Erythroblast (primary cell): Measurements from ENCODE around the gene PRSS38.
"Not testable (repeated sequence)": the region's sequence is repeated elsewhere in the genome, so short reads cannot be mapped to it uniquely, and the experiment has no call there.

ENCODE experiments used
- DNase-seq, 2 experiments: peaks; one replicate each; lab custom pipeline; 2025; lab: John Stamatoyannopoulos, UW
- GATA1 ChIP-seq: IDR thresholded peaks from 2 replicates; pipeline ENCODE4 v1.6.1; 2011; ENCODE audit warnings: low read depth, mild to moderate bottlenecking, control low read depth, low read length, moderate library complexity
- POLR2A ChIP-seq: IDR thresholded peaks from 2 replicates; pipeline ENCODE4 v1.6.1; 2011; ENCODE audit warnings: mild to moderate bottlenecking, low read length

The PRSS38 gene

DNA sequence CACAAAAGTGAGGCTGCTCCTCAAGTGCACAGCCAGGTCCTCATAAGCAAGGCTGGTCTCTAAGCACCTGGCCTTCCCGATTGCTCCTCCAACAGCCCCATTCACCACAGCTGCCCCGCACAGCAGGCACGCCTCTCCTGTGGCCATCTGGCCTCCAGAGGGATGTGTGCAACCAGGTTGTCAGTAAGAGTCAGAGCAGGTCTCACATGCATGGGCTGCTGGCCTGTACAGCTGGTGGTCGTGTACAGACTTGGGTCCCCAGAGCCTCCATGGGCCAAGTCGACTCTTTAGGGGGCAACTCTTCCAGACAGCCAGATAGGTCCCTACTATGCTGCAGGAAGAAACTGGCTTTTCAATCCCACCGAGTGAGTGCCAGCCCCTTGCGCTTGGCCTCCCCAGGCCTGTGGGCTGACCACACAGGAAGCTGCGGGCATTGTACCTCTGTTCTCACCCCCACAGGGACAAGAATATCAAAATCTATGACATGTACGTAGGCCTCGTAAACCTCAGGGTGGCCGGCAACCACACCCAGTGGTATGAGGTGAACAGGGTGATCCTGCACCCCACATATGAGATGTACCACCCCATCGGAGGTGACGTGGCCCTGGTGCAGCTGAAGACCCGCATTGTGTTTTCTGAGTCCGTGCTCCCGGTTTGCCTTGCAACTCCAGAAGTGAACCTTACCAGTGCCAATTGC is 1.4 kb downstream of the PRSS38 start:
- no peak for DNase-seq
- TF ChIP-seq GATA1: no peak
- no peak for TF ChIP-seq POLR2A

DNA sequence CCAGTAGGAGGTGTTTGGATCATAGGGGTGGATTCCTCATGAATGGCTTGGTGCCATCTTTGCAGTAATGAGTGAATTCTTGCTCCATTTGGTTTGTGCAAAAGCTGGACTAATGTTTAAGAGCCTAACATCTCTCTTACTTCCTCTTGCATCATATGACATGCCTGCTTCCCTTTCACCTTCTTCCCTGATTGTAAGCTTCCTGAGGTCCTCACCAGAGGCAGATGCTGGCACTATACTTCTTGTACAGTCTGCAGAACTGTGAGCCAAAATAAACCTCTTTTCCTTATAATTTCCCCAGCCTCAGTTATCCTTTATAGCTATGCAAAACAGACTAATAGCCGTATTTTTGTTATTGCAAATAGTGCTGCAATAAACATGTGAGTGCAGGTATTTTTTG is 8.1 kb downstream of the PRSS38 start:
- DNase-seq: no peak
- TF ChIP-seq GATA1: no peak

DNA sequence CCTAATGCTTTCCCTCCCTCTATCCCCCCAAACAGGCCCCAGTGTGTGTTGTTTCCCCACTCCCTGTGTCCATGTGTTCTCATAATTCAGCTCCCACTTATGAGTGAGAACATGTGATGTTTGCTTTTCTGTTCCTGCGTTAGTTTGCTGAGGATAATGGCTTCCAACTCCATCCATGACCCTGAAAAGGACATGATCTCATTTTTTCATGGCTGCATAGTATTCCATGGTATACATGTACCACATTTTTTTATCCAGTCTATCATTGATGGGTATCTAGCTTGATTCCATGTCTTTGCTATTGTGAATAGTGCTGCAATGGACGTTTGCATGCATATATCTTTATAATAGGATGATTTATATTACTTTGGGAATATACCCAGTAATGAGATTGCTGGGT is 8.7 kb downstream of the PRSS38 start:
- no peak for DNase-seq
- no peak for TF ChIP-seq GATA1
- no peak for TF ChIP-seq POLR2A

DNA sequence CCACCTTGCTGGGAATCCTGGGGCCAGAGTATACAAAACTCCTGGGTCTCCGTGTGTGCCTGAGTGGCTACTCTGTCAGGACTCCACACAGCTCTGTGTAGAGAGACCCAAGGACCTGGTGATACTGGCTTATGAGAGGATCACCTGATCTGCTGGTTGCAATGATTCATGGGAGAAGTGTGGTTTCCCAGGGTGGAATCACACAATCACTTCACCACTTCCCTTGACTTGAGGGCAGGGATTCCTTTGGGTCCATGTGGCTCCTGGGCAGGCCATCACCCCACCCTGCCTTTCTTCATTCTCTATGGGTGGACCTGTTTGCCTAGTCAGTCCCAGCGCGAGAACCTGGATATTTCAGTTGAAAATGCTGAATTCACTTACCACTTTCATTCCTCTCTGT is 13.3 kb downstream of the PRSS38 start:
- TF ChIP-seq GATA1 (no peak), POLR2A (no peak)
- no peak for DNase-seq

DNA sequence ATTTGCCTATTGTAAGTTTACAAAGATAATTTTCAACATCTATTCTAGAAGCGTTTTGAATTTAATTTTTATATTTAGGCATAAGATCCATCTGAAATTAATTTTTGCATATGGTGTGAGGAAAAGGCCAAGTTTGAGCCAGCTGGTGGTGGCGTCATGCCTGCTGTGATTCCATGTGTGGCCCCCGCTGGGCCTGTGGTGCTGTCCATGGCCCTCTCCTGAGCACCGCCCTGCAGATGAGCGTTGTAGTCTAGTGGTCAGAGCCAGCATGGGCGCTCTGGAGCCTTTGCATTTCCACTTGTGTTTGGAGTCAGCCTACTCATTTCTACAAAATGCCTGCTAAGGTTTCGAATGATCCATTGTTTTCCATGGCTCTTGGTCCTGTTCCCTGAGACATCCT is 22.7 kb downstream of the PRSS38 start:
- TF ChIP-seq GATA1: no peak
- no peak for TF ChIP-seq POLR2A
- no peak for DNase-seq

DNA sequence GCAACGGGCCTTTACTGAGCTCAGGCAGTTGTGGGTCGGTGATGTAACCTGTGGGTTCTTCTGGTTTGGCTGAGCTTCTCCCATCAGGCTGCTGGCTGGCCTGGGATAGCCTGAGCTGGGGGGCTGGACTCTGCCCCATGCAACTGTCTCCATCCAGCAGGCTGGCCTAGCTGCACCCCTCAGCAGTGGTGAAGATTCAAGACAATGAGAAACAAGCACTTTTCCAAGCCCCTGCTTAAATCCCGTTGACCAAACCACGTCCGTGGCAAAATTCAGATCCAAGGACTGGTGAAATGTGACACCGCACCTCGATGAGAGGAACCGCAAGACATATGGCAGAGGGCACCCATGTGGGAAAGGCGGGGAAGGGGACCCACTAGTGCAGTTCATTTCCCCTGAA is 25.6 kb downstream of the PRSS38 start:
- DNase-seq: no peak
- TF ChIP-seq POLR2A (no peak), GATA1 (no peak)

DNA sequence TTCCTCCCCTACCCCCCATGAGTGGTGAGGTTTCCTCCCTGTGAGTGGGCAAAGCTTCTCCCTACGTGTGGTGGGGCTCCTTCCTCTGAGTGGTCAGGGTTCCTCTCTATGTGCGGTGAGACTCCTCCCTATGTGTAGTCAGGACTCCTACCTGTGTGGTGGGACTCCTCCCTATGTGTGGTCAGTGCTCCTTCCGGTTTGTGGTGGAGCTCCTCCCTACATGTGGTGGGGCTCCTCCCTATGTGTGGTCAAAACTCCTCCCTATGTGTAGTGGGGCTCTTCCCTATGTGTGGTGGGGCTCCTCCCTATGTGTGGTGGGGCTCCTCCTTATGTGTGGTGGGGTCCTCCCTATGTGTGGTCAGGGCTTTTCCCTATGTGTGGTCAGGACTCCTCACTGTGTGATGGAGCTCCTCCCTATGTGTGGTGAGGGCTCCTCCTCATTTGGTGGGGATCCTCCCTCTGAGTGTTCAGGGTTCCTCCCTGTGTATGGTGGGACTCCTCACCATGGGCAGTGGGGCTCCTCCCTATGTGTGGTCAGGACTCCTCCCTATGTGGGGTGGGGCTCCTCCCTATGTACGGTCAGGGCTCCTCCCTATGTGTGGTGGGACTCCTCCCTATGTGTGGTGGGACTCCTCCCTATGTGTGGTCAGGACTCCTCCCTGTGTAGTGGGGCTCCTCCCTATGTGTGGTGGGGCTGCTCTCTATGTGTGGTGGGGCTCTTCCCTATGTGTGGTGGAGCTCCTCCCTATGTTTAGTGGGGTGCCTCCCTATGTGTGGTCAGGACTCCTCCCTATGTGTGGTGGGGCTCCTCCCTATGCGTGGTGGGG is 29.1 kb downstream of the PRSS38 start:
- TF ChIP-seq GATA1 (no peak), POLR2A (no peak)
- DNase-seq: no peak

GRCh38 chr1:227845147-227845458 is 29.6 kb downstream of the PRSS38 start:
- no peak for TF ChIP-seq POLR2A
- TF ChIP-seq GATA1: no peak
- no peak for DNase-seq

GRCh38 chr1:227845519-227845918 is 30.0 kb downstream of the PRSS38 start:
- DNase-seq: no peak
- no peak for TF ChIP-seq POLR2A
- TF ChIP-seq GATA1: no peak

DNA sequence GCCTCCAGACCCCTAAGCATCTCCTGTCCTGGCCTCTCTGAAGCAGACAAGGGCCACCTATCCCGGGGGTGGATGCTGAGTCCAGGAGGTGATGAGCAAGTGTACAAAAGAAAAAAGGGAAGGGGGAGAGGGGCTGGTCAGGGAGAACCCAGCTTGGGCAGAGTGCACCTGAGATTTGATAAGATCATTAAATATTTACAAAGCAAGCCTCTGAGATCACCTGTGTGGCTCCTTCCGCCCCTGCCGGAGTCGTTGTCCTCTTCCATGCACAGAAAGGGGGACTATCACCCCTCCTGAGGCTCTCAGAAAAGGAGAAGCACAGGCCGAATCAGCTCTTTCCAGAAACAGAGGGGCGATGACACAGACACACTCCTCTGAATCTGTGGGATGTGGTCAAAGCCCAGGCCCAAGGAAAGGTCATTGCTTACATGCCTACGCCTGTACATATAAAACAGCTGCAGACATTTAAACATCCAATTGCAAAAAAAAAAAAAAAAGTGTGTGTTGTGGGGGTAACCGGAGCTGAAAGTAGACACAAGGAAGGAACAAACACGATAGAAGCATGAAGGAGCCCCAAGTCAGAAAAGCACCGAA is 30.9 kb downstream of the PRSS38 start:
- DNase-seq: no peak
- TF ChIP-seq GATA1 (no peak), POLR2A (no peak)

- not testable (repeated sequence) for DNase-seq
Observed at GRCh38 chr1:227847046-227847445, 31.6 kb downstream of the PRSS38 start.

DNA sequence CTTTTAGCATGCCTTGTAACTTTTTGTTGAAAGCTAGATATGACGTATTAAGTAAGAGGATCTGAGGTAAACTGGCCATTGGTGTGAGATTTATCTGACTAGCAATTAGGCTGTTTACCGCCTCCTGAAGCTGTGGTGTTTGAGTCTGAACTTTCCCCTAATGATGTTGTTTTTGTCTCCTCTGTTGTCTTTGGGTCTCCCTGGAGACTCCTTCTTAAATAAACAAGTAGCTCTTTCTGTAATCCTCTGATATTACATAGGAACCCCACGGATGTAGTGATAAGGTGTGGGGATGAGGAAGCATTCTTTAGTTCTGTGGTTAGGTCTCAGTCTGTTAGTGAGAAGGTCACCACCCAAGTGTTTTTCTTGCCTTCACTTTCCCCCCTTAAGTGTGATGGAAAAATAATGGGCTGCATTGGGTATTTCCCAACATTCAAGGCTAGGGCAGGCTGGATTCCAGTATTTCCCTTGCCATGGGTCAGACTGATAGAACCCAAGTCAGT is 33.0 kb downstream of the PRSS38 start:
- TF ChIP-seq GATA1 (no peak), POLR2A (no peak)
- no peak for DNase-seq

- no peak for DNase-seq
- TF ChIP-seq POLR2A: no peak
- no peak for TF ChIP-seq GATA1
Observed at GRCh38 chr1:227849251-227849650, 33.8 kb downstream of the PRSS38 start.

GRCh38 chr1:227854189-227854588 is 38.7 kb downstream of the PRSS38 start:
- TF ChIP-seq GATA1: no peak
- TF ChIP-seq POLR2A: no peak
- no peak for DNase-seq
